Cardiac fibroblast (primary cell): ENCODE data around the gene PPIH.
"Not testable (repeated sequence)": the region's sequence is repeated elsewhere in the genome, so short reads cannot be mapped to it uniquely, and the experiment has no call there.

Experiments
- DNase-seq, 2 donors: peaks; one replicate each; pipeline versions ENCODE4 v3.0.0 to v3.0.0-alpha.2; 2010; ENCODE audit warnings: low read depth in 2 of 2
- H3K4me3 ChIP-seq, 2 donors: replicated peaks in 1 of 2; 1 replicate in 1 of 2; 2 replicates in 1 of 2; pipeline ENCODE4 v1.5.1; 2011; ENCODE audit warnings: low read depth in 2 of 2, low read length in 2 of 2, mild to moderate bottlenecking in 2 of 2, moderate library complexity in 1 of 2
- TF ChIP-seq, protein P1 (sequence below): IDR thresholded peaks from one replicate; pipeline ENCODE4 v1.5.1; 2011; ENCODE audit warnings: low read depth, mild to moderate bottlenecking, low read length, inconsistent platforms

PPIH gene

DNA sequence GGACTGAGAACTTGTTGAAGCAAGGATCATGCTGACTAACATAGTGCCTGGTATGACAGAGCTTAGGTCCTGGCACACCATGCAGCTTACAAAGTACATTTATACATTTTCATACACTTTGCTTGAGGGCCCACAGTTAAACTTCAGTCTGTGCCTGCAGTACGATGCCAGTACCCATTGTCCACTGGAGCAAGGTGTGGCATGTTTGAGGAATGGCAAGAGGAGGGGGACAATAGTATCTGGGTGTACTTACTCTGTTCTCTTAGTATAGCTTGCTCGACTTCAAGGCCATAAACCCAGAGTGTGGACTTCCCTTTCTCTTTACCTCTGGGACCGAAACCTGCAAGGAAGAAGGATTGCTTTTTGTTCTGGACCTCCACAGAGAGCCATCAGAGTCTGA lies 17.2 kb downstream of the PPIH start:
- TF ChIP-seq, protein P1, sequence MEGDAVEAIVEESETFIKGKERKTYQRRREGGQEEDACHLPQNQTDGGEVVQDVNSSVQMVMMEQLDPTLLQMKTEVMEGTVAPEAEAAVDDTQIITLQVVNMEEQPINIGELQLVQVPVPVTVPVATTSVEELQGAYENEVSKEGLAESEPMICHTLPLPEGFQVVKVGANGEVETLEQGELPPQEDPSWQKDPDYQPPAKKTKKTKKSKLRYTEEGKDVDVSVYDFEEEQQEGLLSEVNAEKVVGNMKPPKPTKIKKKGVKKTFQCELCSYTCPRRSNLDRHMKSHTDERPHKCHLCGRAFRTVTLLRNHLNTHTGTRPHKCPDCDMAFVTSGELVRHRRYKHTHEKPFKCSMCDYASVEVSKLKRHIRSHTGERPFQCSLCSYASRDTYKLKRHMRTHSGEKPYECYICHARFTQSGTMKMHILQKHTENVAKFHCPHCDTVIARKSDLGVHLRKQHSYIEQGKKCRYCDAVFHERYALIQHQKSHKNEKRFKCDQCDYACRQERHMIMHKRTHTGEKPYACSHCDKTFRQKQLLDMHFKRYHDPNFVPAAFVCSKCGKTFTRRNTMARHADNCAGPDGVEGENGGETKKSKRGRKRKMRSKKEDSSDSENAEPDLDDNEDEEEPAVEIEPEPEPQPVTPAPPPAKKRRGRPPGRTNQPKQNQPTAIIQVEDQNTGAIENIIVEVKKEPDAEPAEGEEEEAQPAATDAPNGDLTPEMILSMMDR: no peak

DNA sequence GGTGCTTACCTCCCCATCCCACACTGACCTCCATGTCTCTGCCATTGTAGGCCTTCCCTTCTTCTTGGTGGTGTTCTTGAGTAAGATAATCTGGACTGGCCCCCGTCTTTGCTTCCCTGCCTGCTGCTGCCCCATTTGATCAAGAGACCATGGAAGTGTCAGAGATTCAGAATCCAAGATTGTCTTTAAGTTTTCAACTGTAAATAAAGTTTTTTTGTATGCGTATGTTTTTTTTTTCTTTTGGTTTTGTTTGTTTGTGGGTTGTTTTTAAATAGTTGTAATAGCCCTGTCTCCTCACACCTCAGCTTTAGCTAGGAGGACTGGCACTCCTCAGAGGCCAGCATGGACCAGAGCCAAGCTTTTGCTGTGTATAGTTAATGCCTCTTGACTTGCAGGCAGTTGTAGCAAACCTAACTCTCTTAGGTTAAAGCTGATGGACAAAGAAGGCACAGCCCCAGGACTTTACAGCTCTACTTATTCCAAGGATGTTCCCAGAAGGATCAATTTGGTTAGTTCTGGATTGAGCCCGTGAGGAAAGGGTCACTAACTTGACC lies 18.4 kb downstream of the PPIH start:
- DNase-seq: no peak
- TF ChIP-seq, protein P1: no peak
- H3K4me3 ChIP-seq: no peak overlapping the region

More for the DNA sequence above, 17.2 kb downstream of the PPIH start:
- H3K4me3 ChIP-seq: no peak overlapping the region
- DNase-seq: no peak

DNA sequence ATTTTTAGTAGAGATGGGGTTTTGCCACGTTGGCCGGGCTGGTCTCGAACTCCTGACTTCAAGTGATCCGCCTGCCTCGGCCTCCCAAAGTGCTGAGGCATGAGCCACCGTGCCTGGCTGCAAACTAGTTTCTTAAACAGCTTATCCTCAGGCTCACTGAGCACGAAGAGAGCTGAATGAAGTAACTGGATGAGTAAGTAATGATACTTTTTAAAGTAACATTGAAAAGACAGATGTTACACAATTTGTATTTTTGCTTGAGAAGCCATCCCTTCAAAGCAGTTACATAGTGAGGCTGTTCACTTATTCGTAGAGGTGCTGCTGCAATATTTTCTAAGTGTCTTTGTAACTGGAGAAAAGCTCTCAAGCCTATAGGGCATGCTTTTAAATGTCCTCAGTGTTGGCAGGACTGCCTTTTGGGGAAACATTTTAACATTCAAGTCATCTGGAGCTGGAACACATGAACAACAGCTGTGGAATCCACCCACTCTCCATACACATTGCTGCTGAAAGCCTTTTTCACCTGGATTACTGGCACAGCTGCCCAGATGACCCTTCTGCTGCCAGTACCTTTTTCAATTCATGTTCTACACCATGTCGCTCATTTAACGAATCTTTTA lies 21.3 kb downstream of the PPIH start:
- TF ChIP-seq, protein P1: no peak
- no peak overlapping the region for H3K4me3 ChIP-seq
- peak in 1 of 2 donors; percentile 74 for DNase-seq

DNA sequence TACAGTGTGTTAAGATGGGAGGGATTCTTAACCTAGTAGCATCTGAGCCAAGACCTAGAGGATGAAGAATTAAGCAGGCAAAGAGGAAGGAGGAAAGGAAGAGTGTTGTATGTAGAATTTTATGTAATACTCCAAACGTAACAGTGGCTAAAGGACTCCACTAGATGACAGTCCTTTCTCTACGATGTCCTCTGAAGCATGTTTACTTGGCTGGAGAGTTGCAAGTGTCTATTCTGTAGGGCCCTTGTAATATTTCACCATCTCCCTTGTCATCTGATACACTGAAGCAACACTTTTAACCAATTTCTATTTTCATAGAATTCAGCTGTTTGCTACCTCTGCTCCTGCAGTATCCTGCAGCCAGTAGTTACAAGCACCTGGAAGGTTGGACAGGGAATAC lies 21.8 kb downstream of the PPIH start:
- TF ChIP-seq, protein P1: no peak
- H3K4me3 ChIP-seq: no peak overlapping the region
- no peak for DNase-seq

DNA sequence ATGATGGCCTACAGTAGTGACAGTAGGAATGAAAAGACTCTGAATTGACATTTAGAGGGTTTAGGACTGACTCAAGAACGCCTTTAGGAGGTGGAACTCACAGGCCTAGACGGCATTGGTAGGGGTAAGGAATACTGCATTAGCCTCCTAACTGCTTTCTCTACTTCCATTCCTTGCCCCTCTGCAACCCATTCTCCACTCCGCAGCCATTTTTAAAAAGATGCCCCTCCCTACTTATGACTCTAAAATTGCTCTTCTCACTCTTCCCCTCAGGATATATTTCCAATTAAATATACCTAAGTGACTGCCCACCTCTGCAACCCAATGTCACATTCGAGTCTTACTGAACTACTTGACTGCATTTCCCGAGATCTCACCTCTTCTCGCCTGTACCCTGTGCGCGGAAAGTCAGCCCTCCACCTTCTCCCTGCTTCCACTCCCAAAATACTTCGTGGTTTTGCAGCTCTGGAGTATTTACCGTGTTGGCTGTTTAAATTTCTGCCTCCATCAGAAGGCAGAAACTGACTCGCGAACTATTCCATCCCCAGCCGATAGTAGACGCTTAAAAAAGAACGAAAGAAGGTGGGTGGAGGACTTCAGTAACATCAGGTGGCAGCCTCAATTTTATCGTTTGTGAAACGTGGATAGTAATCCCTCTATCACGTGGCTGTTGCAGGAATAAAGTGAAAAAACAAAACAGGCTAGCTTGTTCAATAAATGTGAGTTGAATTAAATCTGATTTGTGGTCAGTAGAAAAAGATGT lies 22.9 kb downstream of the PPIH start:
- DNase-seq: peak; percentile 30 to 33
- peak overlapping the region; percentile 72 to 78 for H3K4me3 ChIP-seq
- TF ChIP-seq, protein P1: no peak

DNA sequence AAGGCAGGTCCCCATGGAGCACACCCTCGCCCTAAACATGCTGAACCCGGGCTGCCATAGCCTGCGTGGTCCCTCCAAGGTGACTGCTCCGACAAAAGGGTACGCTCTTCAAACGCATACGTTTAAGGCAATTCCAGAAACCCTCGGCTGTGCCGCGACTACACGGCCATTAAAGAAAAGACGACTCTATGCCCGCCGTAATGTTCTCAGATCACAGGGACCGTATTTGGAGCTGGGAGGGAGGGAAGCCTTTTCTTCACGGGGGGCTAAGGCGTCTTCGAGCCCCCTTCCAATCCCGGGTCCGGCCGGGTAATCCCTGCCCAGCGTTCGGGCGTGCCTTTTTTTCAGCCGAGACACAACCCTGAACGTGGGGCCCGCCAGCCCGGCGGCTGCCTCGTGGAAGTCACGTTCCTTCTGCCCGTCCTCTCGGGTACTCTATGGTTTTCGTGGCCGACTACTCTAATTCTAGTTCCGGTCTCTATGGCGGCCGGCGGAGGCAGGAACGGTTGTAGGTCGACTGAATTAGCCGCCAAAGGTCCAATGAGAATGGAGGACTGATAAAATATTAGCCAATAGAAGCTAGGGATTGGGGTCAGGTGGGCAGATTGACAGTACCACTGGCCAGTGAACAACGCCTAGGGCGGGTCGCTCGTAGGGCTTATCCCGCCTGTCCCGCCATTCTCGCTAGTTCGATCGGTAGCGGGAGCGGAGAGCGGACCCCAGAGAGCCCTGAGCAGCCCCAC lies 23.7 kb downstream of the PPIH start, which contains the start of gene YBX1:
Gene YBX1 (plus strand): TSS at position 678 of the 743 bp plus-strand sequence. CDS start 148 bp downstream, outside the sequence.
- peak within 1 kb of the TSS; percentile 72 to 78 for H3K4me3 ChIP-seq
- peak; percentile 99 for DNase-seq
- TF ChIP-seq, protein P1: no peak

DNA sequence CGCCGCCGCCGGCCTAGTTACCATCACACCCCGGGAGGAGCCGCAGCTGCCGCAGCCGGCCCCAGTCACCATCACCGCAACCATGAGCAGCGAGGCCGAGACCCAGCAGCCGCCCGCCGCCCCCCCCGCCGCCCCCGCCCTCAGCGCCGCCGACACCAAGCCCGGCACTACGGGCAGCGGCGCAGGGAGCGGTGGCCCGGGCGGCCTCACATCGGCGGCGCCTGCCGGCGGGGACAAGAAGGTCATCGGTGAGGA lies 24.2 kb downstream of the PPIH start:
- peak overlapping the region; percentile 72 to 78 for H3K4me3 ChIP-seq
- not testable (repeated sequence) for DNase-seq
